ENCODE data around the gene TMEM30A. TPM values are rescaled to one million over a fixed set of nuclear protein-coding genes. Genes with fewer than 3 reads are reported as not detected.

TMEM30A gene
- total RNA-seq = 10 to 100 TPM; 79.6 to 84.2 (median 79.7) TPM

DNA sequence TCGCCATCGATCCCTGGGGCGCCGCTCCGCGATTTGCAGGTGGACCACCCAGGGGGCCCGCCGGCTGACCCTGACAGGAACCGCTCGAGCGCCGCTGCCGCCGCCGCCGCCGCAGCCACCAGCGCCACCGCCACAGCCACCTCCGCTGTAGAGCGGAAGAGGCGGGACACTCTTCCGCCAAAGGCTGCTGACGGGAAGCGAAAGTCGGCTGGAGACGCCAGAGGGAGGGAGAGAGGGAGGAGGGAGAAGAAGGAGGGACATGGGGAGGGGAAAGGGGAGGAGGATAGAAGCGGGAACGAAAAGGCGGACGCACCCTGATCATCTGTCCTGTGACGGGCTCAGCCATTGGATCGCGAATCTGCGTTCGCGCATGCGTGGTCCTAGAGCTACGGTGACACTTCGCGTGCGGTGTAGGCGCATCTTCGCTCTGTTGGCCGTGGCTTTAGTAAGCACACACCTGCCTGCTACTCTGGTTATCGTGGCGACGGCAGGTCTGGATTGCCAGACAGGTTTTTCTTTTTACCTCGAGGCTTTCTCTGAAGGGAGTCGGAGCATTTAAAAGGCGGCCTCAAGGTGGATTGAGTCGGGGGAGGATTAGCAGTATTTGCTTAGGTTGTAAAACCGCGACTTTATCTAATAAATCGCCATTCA is at the start of gene TMEM30A:
TMEM30A (minus strand) TSS at position 161 of the 651 bp plus-strand sequence; CDS start at position 7, 154 bp downstream.
- peak; percentile 96 to 97 for DNase-seq (ENCODE audit: low spot score in 2 of 2)
- Histone ChIP-seq H3K27me3 (no peaks in the 10 kb centered on the region), H3K9me3 (no peaks in the 10 kb centered on the region), H3K4me1 (peaks cover 0 to 36% of the 10 kb centered on the region in 2 donors), H3K4me3 (peak within 1 kb of the TSS; percentile 82 to 91 (median 89)), H3K36me3 (no peaks in the 10 kb centered on the region), H3K27ac (peak within 1 kb of the TSS; percentile 94 to 98)
- TF ChIP-seq CTCF (IDR thresholded peaks at IDR 0.05) (no peak), POLR2A (IDR thresholded peaks at IDR 0.05) (peak; percentile 72), POLR2AphosphoS5 (IDR thresholded peaks at IDR 0.05) (peak; percentile 85 to 96 (median 95))
- intact Hi-C loops (cut with DNase I; ENCODE audit: low total_unique reads) = no loop called here

- Histone ChIP-seq H3K4me3 (no peak overlapping the region), H3K4me1 (no peaks in the 10 kb centered on the region), H3K27me3 (no peaks in the 10 kb centered on the region), H3K36me3 (no peaks in the 10 kb centered on the region), H3K27ac (no peak overlapping the region), H3K9me3 (no peaks in the 10 kb centered on the region)
- DNase-seq (ENCODE audit: low spot score in 2 of 2) = no peak
- intact Hi-C loops (cut with DNase I; ENCODE audit: low total_unique reads) = no loop called here
- TF ChIP-seq POLR2A (IDR thresholded peaks at IDR 0.05) (no peak), POLR2AphosphoS5 (IDR thresholded peaks at IDR 0.05) (no peak), CTCF (IDR thresholded peaks at IDR 0.05) (no peak)
These were observed 49.1 kb upstream of the TMEM30A start for GRCh38 chr6:75333676-75334200.

GRCh38 chr6:75331151-75331550 is 46.6 kb upstream of the TMEM30A start:
- Histone ChIP-seq H3K9me3 (no peaks in the 10 kb centered on the region), H3K27ac (no peak overlapping the region), H3K36me3 (no peaks in the 10 kb centered on the region), H3K4me3 (no peak overlapping the region), H3K4me1 (no peaks in the 10 kb centered on the region), H3K27me3 (no peaks in the 10 kb centered on the region)
- DNase-seq (ENCODE audit: low spot score in 2 of 2) = no peak
- no peak for TF ChIP-seq CTCF (IDR thresholded peaks at IDR 0.05)
- no peak for TF ChIP-seq POLR2A (IDR thresholded peaks at IDR 0.05)
- no peak for TF ChIP-seq POLR2AphosphoS5 (IDR thresholded peaks at IDR 0.05)
- intact Hi-C loops (cut with DNase I; ENCODE audit: low total_unique reads) = no loop called here

DNA sequence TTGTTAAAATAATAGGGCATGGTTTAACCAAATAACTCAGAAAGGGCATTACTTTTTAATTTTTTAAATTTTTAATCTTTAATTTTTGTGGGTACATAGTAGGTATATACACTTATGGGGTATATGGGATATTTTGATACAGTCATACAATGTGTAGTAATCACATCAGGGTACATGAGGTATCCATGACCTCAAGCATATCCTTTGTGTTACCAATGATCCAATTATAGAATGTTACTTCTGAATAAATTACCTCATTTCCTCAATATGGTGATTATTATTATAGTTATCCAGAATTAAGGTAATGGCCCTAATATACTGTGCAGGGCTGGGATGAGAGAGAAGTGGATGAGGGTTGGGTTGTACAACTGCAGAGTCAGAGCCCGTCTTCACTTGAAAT is 45.1 kb upstream of the TMEM30A start:
- DNase-seq (ENCODE audit: low spot score in 2 of 2) = no peak
- TF ChIP-seq POLR2A (IDR thresholded peaks at IDR 0.05) (no peak), CTCF (IDR thresholded peaks at IDR 0.05) (no peak), POLR2AphosphoS5 (IDR thresholded peaks at IDR 0.05) (no peak)
- Histone ChIP-seq H3K36me3 (no peaks in the 10 kb centered on the region), H3K27me3 (no peaks in the 10 kb centered on the region), H3K4me3 (no peak overlapping the region), H3K4me1 (no peaks in the 10 kb centered on the region), H3K9me3 (no peaks in the 10 kb centered on the region), H3K27ac (no peak overlapping the region)
- intact Hi-C loops (cut with DNase I; ENCODE audit: low total_unique reads) = no loop called here

GRCh38 chr6:75327807-75328206 is 43.2 kb upstream of the TMEM30A start:
- TF ChIP-seq POLR2AphosphoS5 (IDR thresholded peaks at IDR 0.05) (no peak), CTCF (IDR thresholded peaks at IDR 0.05) (no peak)
- H3K4me1 ChIP-seq = no peaks in the 10 kb centered on the region

More at GRCh38 chr6:75327807-75328206, 43.2 kb upstream of the TMEM30A start:
- no peaks in the 10 kb centered on the region for H3K36me3 ChIP-seq
- H3K4me3 ChIP-seq = no peak overlapping the region
- H3K9me3 ChIP-seq = no peaks in the 10 kb centered on the region
- H3K27ac ChIP-seq = no peak overlapping the region
- DNase-seq (ENCODE audit: low spot score in 2 of 2) = no peak
- intact Hi-C loops (cut with DNase I; ENCODE audit: low total_unique reads) = no loop called here
- H3K27me3 ChIP-seq = no peaks in the 10 kb centered on the region
